Anterior cingulate cortex (tissue), 58 donors: ENCODE measurements around the gene PHAX.
"Not testable (repeated sequence)": the region's sequence is repeated elsewhere in the genome, so short reads cannot be mapped to it uniquely, and the experiment has no call there.

Experiments used
- DNase-seq, 58 donors: peaks; one replicate each; lab custom pipeline; 2025; lab: John Stamatoyannopoulos, UW

Gene PHAX, protein sequence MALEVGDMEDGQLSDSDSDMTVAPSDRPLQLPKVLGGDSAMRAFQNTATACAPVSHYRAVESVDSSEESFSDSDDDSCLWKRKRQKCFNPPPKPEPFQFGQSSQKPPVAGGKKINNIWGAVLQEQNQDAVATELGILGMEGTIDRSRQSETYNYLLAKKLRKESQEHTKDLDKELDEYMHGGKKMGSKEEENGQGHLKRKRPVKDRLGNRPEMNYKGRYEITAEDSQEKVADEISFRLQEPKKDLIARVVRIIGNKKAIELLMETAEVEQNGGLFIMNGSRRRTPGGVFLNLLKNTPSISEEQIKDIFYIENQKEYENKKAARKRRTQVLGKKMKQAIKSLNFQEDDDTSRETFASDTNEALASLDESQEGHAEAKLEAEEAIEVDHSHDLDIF

GRCh38 chr5:126600631-126601511 lies at the start of gene PHAX:
TSS of gene PHAX (plus strand) at chr5:126600947. CDS start at chr5:126600963, 16 bp downstream.
- peak in 57 of 58 donors; percentile 17 to 86 (median 69) for DNase-seq

DNA sequence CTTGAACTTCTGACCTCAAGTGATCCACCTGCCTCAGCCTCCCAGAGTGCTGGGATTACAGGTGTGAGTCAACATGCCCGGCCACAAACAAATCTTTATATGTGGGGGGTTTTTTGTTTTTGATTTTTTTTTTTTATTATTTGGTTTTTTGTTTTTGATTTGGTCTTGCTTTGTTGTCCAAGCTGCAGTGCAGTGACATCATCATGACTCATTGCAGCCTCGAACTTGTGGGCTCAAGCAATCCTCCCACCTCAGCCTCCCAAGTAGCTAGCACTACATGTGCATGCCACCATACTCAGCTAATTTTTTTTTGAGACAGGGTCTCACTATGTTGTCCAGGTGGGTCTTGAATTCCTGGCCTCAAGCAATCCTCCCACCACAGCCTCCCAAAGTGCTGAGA lies 48.1 kb upstream of the PHAX start:
- no peak for DNase-seq

DNA sequence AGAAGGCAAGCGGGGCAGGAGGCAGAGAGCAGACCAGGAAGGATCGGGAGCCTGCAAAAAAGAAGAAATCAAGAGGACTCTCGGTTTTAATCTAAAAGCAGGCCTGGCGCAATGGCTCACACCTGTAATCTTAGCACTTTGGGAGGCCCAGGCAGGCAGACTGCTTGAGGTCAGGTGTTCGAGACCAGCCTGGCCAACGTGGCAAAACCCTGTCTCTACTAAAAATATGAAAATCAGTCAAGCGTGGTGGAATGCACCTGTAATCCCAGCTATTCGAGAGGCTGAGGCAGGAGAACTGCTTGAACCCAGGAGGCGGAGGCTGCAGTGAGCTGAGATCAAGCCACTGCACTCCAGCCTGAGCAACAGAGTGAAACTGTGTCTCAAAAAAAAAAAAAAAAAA lies 45.6 kb upstream of the PHAX start:
- DNase-seq, result not testable (repeated sequence)

DNA sequence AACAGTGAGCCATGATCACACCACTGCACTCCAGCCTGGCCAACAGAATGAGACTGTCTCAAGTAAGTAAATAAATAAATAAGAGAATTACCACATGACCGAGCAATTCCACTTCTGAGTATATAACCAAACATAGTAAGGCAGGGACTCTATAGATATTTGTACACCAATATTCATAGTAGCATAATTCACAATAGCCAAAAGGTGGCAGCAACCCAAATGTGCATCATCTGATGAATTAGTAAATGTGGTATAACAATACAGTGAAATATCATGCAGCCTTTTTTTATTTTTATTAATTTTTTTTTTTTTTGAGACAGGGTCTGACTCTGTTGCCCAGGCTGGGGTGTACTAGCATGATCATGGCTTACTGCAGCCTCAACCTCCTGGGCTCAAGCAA lies 38.8 kb upstream of the PHAX start:
- DNase-seq, result no peak

GRCh38 chr5:126562823-126563222 lies 37.9 kb upstream of the PHAX start:
- DNase-seq, result no peak

DNA sequence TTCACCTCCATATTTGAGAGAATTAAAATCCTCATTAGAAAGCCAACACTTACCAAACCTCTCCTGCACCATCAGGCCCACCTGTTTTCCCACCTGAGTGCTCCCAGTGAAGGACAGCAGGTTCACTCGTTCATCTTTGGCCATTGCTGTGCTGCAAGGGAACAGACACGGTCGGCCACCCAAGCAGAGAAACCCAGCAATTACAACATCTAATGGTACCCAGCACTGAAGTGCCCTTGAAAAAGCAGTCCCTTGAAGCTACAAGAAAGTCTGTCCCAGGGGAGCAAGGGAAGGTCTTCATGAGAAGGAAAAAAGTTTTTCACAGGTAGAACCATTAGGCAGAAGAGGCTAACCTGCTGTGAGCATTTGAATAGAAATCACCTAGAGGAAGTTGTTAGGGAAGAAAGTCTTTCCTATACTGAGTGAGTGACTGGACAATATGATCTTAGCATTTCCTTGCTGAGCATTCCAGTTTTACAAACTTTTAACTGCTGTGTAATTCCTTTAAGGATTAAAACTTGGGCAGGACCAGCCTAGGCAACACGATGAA lies 32.5 kb upstream of the PHAX start:
- no peak for DNase-seq

DNA sequence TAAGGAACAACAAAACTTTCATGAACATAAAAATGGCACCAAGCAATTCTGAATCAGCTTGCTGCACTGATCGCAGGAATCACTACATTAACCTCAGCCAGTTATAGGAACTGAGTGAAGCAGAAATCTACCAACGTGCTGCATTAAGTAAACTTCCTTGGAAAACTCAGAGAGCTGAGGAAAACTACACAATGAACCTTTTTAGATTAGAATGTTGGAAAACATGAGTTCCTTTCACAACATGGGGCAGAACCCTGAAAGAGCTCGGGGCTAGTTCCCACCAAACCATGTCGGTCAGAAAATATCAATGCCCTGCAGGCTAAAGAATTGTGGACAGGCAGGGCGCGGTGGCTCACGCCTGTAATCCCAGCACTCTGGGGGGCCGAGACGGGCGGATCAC lies 25.1 kb upstream of the PHAX start:
- no peak for DNase-seq

DNA sequence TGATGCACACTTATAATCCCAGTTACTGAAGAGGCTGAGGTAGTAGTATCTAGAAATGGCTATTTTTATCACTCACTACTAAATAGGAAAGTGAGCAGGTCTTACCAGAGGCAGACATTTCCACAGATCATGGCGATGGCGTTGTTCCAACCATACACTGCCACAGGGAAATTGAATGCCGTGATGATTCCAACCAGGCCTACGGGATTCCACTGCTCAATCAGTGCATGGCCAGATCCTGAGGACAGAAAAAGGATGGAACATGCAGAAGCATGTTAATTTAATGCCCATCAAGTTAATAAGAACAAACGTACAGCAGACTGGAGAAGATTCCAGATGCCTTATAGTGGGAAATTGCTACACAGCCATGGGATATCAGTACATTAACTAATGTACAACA lies 23.8 kb upstream of the PHAX start:
- no peak for DNase-seq

- no peak for DNase-seq
These were observed 23.3 kb upstream of the PHAX start for GRCh38 chr5:126577415-126577814.

DNA sequence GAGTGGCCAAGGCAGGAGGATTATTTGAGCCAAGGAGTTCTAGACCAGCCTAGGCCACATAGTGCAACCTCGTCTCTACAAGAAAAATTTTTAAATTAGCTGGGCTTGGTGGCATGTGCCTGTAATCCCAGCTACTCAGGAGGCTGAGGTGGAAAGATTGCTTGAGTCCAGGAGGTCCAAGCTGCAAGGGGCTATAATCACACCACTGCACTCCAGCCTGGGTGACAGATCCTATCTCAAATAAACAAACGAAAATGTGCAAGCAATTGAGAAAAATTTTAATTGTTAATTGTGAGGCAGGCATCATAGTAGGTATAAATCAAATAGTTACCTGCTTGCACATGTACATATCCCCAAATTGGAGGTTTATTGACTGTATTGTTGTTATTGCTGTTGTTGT lies 21.0 kb upstream of the PHAX start:
- DNase-seq, result no peak

DNA sequence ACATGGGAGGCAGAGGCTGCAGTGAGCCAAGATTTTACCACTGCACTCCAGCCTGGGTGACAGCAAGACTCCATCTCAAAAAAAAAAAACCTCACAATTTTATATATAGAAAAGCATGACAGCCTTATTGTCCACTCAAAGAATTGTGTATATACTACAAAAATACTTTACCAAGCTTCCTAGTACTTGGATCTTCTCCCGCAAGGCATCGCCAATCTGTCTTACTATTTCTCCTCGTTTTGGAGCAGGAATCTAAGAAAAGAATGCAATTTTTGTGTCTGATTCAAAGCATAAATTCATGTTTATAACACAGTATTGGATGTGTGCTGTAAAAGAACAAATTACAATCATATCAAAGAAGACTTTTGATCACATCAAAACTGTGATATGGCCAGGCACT lies 17.0 kb upstream of the PHAX start:
- DNase-seq, result peak in 1 of 58 donors; percentile 2

- DNase-seq, result no peak
These were observed 13.0 kb upstream of the PHAX start for GRCh38 chr5:126587551-126588390.

DNA sequence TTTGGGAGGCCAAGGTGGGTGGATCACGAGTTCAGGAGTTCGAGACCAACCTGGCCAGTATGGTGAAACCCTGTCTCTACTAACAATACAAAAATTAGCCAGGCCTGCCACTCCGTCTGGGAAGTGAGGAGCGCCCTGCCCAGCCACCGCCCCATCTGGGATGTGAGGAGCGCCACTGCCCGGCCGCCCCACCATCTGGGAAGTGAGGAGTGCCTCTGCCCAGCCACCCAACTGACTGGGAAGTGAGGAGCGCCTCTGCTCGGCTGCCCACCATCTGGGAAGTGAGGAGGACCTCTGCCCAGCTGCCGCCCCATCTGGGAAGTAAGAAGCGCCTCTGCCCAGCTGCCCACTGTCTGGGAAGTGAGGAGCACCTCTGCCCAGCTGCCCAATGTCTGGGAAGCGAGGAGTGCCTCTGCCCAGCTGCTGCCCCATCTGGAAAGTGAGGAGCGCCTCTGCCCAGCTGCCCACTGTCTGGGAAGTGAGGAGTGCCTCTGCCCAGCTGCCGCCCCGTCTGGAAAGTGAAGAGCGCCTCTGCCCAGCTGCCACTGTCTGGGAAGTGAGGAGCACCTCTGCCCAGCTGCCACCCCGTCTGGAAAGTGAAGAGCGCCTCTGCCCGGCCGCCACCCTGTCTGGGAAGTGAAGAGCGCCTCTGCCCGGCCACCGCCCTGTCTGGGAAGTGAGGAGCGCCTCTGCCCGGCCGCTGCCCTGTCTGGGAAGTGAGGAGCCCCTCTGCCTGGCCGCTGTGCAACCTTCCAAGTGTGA lies 11.0 kb upstream of the PHAX start:
- no peak for DNase-seq

- DNase-seq, result no peak
These were observed 9.2 kb upstream of the PHAX start for GRCh38 chr5:126591549-126591948.

GRCh38 chr5:126594748-126595485 lies 5.8 kb upstream of the PHAX start, which contains the start of gene ALDH7A1:
TSS of gene ALDH7A1 (minus strand) at chr5:126595219. CDS start at chr5:126595198, 21 bp downstream.
- DNase-seq, result peak; percentile 48 to 94 (median 84)

GRCh38 chr5:126595486-126596083 lies 5.2 kb upstream of the PHAX start:
- DNase-seq, result no peak

DNA sequence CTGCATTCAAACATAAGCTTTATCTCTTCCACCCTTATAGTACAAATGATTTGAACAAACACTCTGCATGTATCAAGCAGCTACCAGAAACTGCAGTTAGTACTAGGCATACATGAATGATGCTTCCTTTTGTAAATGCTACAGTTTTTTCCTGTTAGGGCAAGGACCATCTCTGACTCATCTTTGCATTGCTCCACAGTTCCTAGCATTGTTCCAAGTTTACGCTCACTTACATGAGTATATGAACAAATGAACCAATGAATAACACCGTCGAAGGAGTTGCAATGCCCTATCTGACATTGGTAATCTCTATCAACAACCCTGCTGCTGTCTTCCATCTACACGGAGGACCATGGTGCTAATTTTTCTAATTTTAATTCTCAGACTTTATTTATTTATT lies 3.6 kb upstream of the PHAX start:
- no peak for DNase-seq

GRCh38 chr5:126599499-126599898 lies 1.2 kb upstream of the PHAX start:
- DNase-seq, result no peak
